Activated gamma-delta T cell treated with Interleukin-2 at 50 U/mL for 16 hours (primary cell): ENCODE measurements around the gene MAL.

Experiments
- DNase-seq: peaks from one replicate; pipeline ENCODE4 v3.0.0-alpha.2; 2020

MAL gene

DNA sequence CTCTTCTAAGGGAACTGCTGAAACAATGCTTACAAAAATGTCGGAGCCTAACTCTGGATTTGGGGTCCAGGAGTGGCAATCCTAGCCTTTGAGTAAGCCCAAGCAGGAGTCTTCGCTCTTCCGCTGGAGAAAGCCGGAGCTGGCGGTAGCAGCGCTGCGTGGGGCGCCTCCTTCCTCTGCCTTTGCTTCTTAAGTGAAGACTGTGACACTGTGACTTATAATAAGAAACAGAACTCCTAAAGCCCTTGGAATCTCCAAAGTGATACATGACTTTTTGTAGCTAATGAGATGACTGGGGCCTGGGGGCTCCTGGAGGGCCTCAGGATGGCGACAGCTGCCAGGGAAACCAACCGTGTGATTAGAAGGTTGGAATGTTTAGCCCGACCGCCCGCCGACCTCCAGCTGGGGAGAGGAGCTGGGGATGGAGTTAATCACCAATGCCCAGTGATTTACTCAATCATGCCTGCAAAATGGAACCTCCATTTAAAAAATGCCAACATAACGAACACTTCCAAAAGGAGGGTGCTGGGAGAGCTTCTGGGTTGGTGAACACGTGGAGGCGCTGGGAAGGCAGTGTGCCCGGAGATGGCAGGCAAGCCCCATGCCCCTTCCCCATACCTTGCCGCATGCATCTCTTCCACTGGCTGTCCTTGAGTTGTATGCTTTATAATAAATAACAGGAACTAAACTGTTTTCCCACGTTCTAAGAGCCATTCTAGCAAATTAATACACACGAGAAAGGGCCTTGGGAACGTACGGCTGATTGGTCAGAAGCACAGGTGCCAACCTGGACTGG, 29.0 kb upstream of the MAL start:
- DNase-seq = no peak

DNA sequence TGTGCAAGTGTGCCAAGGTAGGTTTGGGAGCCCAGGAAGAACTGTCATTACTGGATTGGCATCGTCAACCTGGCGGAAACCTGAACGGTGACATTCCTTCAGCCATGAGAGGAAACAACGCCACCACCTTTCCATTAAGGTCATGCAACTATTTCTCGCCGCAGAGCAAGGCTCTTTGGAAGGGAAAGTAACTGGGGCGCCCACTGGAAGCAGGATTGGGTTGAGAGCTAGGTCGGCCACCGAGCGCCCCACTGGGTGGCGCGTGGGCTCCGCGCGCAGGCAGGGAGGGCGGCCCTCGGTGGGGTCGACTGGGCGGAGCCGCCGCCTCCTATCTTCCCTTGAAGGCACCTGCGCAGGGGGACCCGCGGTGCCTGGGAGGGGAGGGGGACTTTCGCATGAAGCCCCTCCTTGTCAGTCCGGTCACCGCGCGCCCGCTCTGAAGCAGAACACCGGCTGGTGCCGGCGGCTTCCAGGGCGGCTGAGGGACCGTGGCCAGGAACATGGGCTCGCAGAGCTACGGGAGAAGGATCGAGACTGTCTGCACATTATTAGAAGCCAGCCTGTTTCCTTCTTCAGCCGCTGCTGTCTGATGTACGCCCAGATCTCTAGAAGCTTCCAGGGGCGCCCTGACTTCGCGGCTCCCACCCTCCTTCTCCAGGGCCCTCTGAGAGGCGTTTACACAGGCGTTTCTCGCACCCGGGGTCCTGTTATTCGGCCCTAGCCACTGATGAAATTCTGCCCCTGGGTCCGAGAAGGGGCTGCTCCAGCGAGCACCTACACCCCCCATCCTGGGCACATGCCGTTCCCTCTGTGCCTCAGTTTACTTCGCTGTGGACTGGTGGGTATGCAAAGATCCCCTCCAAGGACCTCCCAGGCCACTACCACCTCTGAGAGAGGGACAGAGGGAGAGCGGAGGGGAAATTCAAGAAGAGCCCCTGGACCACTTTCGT, 27.3 kb upstream of the MAL start:
- no peak for DNase-seq

DNA sequence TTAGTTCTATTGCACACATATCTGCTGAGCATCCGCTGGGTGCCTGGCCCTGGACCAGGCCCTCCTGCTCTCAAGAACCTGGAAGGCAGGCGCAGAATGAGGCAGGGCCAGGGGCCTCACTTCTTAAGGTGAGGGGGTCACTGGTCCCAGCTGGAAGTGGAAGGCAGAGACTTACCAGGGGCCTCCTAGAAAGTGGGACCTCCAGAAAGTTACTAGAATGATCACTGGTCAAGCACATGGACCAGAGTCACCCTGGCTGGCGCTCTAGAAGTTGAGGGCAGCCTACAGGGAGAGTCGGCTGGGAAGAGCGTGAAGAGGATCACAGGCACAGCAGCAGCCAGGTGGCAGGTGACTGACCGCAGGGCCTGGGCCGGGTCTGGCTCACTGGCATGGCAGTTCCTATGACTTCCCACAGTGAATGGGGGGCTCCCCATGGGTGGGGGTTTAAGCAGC, 26.1 kb upstream of the MAL start:
- no peak for DNase-seq

DNA sequence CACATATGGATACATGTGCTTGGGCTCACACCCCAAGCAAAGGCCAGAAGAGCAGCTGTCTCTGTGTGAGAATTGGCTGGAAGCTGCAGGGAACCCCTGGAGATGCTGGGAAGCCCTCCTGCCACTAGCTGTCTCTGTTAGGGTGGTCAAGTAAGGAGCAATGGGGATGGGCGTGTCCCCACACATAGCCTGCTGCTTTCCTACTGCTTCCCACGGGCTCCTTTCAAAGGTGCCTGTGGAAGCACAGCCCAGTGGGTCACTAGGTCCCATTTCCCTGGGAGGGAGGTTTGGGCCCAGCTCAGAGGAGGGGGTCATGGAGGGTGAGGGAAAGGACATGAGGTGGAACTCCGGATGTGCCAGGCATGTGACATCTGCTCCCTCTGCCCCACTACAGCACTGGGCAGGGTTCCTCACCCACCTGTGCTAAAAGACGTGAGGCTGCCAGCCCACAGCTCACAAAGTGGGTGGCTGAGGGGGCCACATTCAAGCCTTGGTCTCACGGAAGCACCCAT, 24.4 kb upstream of the MAL start:
- DNase-seq = no peak

DNA sequence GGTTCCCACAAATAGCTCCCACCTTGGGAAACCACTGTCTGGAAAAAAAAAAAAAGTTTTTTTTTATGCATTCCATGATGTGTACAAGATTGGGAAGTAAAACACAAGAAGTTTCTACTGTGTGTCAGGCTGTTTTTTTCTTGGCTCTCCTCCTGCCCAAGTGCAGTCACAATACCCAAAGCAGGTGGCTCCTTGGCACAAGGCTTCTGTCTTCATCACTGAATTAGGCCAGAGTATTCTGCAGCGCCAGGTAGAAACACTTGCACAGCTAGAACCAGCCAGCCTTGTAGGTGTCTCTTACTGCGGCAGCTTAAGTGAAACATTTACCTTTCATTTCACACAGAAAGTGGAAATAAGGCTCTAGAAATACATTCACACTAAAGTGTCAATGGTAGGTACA, 23.8 kb upstream of the MAL start:
- DNase-seq = no peak

DNA sequence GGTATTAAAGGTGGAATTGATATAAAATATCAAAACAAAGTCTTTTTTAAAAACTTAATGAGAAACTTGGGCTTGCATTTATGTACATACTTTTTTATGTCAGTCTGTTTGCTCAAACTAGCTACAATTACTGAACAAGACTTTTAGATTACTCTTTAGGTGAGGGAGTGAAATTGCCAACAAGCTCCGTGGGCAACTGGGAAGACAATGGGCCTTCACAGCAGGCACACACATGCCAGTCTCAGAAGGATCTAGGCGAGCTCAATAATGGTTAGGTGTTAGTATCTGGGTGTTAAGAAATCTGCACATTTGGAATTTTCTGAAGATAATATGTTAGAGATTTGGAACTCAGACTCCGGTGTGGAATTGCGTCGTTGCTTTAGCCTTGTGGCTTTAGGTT, 23.0 kb upstream of the MAL start:
- DNase-seq = no peak

DNA sequence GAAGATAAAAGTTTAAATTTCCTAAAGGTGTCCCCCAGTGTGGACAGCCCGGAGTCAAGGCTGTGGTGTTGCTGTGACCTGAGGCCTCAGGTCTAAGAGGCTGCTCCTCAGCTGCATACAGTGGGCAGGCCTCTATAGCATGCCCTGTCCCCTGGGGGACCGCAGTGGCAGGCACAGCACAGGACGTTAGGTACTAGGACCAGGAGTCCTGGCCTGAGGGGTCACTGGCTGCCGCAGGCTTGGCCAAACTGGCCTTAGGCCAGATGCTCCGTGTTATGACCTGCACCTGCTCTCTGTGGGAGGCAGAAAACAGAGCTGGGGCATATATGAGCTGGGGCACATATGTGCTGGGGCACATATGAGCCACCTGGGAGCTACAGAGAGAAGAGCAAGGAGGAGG, 21.2 kb upstream of the MAL start:
- DNase-seq = no peak

DNA sequence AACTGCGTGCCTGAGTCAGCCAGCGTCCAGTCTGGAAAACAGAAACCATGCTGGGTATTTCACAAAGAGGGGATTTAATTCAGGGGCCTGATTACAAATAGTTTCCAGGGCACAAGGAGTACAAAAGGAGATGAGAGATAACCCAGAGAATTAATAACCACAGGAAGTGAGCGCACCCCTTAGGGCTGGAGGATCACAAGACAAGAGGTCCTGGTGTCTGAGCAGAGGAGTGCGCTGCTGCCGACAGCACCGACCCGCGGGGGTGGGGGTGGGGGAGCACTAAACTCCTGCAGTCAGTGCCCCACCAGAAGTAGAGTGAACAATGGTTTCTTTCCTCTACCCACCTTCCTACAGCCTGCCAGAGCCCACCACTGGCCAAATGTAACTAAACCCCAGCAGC, 20.8 kb upstream of the MAL start:
- DNase-seq = no peak

DNA sequence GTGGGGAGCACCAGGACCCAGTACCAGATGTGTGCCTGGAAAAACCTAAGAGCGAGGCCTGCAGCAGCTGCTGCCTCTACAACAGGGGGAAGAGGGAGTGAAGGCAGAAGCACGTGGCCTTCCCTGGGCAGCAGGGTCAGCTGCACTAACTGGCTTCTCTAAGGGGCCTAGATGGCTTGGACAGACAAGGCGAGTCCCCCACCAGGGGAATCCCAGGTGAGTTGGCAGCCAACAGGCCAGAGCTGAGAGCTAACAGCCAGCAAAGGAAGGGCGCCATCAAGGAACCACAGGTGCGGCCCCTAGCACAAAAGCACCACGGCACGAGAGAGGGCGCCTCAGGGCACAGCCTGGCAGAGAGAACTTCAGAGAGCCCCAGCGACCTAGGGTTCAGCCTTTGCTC, 19.8 kb upstream of the MAL start:
- DNase-seq = no peak

DNA sequence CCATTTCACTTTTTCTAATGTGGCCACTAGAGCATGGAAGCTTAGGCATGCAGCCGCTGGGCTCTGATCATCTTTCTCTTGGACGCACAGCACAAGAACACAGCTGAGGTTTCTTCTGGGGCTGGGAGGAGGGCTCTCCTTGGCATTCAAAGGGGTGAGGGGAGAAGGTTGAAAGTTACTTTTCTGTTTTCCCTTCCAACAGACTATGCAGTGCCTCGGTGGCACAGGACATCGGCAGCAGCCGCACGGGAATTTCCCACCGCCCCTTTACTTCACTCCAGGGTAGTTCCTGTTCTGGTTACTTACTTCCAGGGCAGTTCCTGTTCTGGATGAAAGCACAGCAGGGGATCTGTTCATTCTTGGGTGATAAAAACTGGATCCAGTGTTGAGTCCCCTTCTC, 18.9 kb upstream of the MAL start:
- no peak for DNase-seq

DNA sequence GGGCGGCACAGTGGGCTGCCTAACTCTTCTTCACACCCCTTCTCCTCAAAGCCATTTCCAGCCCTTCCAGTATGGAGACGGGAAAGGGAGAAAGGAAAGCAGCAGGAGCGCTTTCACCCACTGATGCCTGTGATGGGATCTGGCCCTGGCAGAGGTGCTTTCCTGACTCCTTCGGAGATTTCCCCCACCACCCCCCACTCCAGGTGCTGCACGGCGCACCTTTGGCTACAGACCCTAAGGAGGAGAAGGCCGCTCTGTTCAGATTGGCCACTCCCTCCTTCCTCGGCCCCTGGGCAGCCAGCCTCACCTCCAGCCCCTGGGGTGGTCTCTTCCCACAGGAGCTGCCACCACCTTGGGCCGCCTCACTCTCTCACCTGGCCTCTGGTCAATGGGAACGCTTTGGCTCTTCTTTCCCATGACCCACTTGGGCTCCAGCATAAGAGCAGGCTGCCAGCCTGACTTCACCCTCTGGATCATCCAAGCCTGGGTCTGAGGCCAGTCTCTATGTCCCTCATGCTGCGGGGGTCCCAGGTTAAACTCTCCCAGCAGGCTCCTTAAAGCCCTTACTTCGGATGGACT, 18.4 kb upstream of the MAL start:
- no peak for DNase-seq

DNA sequence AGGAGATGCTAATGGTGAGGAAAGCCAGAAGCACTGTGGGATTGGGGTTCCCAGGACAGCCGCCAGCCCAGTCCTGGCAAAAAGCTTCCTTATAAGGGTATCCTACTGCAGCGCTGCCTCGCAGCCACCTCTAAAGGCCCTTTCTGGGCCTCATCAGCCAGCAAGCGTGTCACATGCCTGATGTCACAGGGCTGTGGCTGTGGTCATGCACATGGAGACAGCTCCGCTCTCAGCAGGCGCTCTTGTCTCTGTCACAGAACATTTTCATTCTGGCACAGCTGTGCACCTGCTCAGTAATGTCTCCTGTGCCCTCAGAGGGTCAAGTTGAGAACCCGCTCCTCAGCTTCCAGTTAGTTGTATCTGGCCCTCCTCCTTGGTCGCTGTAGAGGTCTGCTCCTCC, 17.7 kb upstream of the MAL start:
- DNase-seq = no peak

DNA sequence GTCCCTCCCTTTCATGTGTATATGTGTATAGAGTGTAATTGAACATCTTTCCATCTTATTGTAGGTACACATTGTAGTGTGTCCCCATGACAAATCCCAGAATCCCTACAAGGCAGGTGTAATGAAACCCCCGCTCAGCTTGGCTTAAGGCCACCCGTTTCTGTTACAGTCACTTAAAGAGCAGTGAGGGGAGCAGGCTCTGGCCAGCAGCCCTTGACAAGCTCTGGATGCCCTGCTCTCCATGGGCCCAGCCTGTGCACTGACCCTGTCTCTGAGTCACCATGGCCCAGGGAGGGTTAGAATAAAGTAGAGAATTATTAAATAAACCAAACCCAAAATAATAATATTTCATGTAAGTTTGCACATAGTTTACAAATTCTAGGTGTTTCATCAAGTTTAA, 17.2 kb upstream of the MAL start:
- no peak for DNase-seq

DNA sequence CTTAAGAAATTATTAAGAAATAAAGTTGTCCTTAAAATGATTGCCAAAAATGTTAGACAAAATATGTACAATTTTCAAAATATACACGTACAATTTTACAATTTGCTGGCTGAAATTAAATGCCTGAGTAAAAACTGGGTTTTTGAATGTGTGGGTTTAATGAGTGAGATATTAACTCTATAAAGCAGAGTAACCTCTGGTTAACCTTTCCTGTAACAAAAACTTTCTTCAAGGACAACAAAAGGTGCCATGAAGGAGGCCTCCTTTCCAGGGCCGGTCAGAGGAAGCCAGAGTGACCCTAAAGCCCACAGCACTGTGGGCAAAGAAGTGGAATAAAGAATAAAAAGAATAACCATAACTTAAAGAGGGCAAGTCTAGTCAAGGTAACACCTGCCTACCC, 16.5 kb upstream of the MAL start:
- DNase-seq = no peak

DNA sequence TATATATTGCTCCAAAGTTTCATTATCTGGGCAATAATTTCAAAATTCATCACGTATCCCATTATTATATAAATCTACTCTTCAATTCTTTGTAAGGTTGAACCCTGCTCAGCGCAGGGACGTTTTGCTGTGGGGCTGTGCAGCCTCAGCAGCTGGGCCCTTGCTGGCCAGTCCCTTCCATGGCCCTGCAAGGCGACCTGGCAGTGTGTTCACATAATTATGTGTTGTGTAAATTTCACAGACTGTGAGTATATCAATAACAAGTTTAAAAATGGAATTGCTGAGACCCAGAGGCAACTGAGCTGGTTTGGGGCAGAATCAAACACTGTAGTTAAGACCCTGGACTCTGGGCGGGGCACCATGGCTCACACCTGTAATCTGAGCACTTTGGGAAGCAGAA, 16.1 kb upstream of the MAL start:
- DNase-seq = no peak

DNA sequence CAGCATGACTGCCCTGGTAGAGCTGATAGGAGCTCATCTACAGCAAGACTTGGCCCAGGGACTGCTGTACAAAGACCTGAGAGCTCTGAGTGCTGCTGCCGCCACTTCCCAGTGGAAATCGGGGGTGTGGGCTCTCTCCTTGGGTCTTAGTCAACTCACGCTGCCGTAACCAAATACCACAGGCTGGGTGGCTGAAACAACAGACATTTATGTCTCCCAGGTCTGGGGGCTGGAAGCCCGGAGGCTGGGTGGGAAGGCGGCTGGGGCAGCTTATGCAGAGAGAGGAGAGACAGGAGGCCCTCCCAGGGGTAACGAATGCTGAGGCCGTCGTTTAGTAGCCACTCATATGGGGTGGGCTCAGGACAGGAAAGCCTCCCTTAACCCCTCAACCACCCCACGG, 15.4 kb upstream of the MAL start:
- DNase-seq = no peak

DNA sequence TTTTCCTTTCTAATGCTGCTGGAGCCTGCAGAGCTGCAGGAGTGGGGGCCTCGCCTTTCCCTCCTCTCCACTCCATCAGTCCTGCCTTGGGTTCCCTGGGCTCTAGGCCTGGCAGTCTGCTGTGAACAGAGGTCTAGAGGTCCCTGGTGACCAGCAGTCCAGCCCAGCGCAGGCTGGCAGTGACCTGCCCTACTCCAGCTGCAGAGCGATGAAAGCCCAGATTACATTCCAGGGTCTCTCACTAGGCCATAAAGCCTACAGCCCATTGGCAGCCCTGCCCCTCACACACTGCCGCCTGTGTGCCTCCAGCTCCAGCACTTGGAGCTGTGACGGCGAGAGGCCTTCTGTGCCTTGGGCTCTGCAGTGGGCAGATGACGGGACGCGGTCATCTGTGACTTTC, 14.8 kb upstream of the MAL start:
- DNase-seq = no peak

DNA sequence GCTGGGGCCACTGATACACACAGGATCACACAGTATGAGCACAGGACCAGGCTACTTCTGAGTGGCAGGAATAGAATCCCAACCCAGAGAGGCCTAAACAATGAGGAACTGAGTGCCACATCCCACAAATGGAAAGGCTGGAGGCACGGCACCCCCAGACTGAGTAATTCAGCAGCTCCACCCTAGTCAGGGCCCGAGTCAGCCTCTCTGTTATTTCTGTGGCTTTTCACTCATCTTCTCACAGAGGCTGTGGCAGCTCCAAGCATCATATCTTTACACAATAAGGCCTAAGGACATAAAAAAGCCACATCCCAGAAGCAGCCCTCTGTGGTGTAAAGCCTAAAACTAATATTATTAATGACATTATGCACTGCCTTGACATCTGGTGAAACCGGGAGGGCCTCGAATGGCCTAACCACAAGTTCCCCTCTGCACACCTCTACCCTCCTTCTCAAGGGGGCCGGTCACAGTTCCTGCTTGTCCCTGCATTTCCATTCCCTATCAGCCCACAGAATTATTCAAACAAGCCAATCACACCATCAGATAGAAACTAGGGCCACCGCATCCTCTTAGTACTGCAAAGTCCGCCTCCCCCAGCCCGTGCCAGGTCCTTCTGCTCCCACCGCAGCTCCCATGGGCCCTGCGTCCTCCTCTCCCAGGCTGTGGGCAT, 12.5 kb upstream of the MAL start:
- DNase-seq = no peak

DNA sequence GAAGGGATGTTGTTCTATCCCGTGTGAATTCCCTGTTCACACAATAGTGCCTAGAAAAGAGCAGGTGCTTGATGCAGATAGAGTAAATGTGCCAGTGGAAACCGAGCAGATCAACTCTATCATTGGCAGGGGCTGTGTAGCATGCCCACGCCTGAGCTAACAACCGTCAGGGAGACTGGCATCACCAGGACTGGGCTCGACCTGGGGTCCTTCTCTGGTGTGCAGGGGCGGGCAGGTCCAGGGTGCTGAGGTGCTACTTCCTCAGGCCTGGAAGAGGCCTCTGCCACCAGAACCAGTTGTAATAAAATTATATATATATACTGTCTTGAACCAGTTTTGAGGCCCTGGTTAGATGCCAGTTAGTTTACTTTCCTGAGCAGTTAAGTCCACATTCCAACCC, 11.8 kb upstream of the MAL start:
- DNase-seq = no peak

DNA sequence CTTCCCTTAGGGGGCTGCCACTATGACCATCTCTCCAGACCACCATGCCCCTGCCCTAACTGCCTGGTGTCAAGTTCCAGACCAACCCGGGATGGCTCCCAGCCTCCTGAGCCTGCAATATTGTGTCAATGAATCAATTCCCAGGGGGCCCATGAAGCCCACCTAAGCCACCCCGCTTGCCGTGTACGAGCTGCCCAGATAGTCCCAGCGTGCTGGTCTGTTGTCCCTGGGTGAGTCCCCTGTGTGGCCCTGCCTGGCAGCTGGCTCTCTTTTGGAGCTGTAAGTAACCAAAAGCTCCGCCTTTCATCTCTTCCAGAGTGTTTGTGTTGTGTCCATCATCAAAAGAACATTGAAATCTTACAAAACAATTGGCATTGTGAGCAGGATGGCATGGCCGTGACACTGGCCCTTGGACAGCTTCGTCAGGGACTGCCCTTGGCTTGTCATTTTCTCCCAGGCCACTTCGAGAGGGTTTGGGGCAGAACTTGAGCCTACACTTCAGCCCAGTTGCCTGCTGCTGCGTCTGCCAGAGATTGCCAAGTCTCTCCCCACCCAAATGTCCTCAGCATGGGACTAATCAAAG, 11.3 kb upstream of the MAL start:
- DNase-seq = no peak

DNA sequence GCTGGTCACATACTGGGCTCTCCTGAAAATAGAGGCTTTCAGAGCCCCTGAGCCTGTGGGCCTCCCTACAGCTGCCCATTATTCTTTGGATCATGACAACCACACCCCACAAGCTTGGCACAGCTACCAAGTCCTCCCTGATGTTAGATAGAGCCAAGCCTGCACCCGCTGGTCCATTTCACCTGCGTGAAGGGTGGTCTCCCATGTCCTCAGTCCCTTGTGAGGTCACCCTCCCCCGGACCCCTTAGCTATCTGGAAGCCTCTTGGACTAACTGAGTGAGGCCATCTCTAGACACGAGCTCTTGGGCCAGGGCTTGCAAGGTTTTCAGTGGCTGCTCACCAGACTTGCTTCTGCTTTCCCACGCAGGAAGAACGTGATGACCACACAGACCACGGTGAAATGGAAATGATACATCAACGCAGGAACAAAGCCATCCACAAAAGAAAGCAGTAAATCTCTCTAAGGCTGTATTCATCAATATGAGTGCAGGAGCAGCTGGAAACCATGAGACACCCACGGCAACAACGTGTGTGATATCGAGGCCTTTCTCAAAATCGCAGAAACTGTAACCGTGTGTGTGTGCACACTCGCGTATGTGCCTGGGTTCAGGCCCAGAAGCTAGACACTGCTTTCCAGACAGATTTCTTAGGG, 10.1 kb upstream of the MAL start:
- no peak for DNase-seq

DNA sequence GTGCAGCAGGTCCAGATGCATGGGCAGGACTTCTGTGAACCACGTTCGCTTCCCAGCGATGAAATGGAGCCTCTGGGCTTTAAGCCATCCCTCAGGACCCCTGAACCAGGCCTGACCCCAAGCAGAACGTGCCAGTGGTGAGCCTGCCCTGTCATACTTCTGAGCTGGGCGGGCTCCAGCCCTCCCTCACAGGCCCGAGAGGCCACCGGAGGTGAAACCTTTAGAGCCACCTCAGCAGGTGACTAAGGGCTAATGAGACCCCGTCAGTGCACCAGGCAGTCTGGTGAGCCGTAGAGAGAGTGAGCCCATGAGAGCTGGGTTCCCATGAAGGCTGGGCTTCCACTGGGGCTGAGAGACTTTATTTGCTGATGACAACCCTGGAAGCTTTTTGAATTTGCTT, 8.9 kb upstream of the MAL start:
- no peak for DNase-seq
